Neural cell (in vitro differentiated cells): ENCODE measurements around the gene ZBTB42. TPM values are rescaled to one million over a fixed set of nuclear protein-coding genes. Genes with fewer than 3 reads are reported as not detected.

ENCODE experiments used
- H2AFZ ChIP-seq: fragments of 200-600, 300-800 bp; sonication (generic), shearing (Covaris generic); 2 replicates; pipeline ENCODE4 v1.6.0; 2014; ENCODE audit warnings: low read depth, mild to moderate bottlenecking, antibody characterized with exemption, low read length, moderate library complexity
- H3F3A ChIP-seq: fragments of 200-600 bp; shearing (Covaris generic); 2 replicates; pipeline ENCODE4 v1.6.1; 2016; ENCODE audit warnings: mild to moderate bottlenecking, moderate library complexity, mixed read lengths, antibody characterized with exemption, low read length; ENCODE audit not compliant: insufficient read depth, poor library complexity, severe bottlenecking
- H3K27ac ChIP-seq: fragments of 200-600, 300-800 bp; sonication (generic), shearing (Covaris generic); 2 replicates; pipeline ENCODE4 v1.5.1; 2014; ENCODE audit warnings: mild to moderate bottlenecking, low read length, moderate library complexity
- H3K27me3 ChIP-seq: fragments of 300-800, 200-600 bp; sonication (generic), shearing (Covaris generic); 2 replicates; pipeline ENCODE4 v1.6.0; 2014; ENCODE audit warnings: mild to moderate bottlenecking, low read depth, low read length, moderate library complexity; ENCODE audit not compliant: insufficient read depth
- H3K36me3 ChIP-seq: fragments of 300-800, 200-600 bp; sonication (generic), shearing (Covaris generic); 2 replicates; pipeline ENCODE4 v1.5.1; 2014; ENCODE audit warnings: mild to moderate bottlenecking, antibody characterized with exemption, low read length, moderate library complexity; ENCODE audit not compliant: insufficient read depth
- H3K4me2 ChIP-seq: fragments of 300-800, 200-600 bp; sonication (generic), shearing (Covaris generic); 2 replicates; pipeline ENCODE4 v1.6.0; 2014; ENCODE audit warnings: mild to moderate bottlenecking, low read length
- H3K4me3 ChIP-seq: fragments of 300-800, 200-600 bp; sonication (generic), shearing (Covaris generic); 2 replicates; pipeline ENCODE4 v1.5.1; 2014; ENCODE audit warnings: mild to moderate bottlenecking, low read length, moderate library complexity
- H3K79me2 ChIP-seq: fragments of 200-600 bp; shearing (Covaris generic); replicated peaks from 2 replicates; pipeline ENCODE4 v1.6.0; 2014; ENCODE audit warnings: mild to moderate bottlenecking, low read length, moderate library complexity; ENCODE audit not compliant: insufficient read depth
- H3K9ac ChIP-seq: fragments of 300-800, 200-600 bp; sonication (generic), shearing (Covaris generic); 2 replicates; pipeline ENCODE4 v1.6.1; 2016; ENCODE audit warnings: mild to moderate bottlenecking, low read length, mixed read lengths
- H3K9me2 ChIP-seq: fragments of 200-600 bp; shearing (Covaris generic); 2 replicates; pipeline ENCODE4 v1.6.1; 2016; ENCODE audit warnings: mild to moderate bottlenecking, low read length, mixed read lengths; ENCODE audit not compliant: insufficient read depth
- H3K9me3 ChIP-seq: fragments of 200-600, 300-800 bp; sonication (generic), shearing (Covaris generic); 2 replicates; pipeline ENCODE4 v1.6.1; 2016; ENCODE audit warnings: mild to moderate bottlenecking, mixed run types, low read length, moderate library complexity, mixed read lengths
- H4K20me1 ChIP-seq: fragments of 200-600 bp; shearing (Covaris generic); 2 replicates; pipeline ENCODE4 v1.6.1; 2016; ENCODE audit warnings: mild to moderate bottlenecking, mixed run types; ENCODE audit not compliant: insufficient read depth
- CTCF ChIP-seq: fragments of 450-650 bp; IDR thresholded peaks from 2 replicates; pipeline ENCODE4 v1.5.1; 2014; ENCODE audit warnings: antibody characterized with exemption, mild to moderate bottlenecking, moderate library complexity; ENCODE audit not compliant: poor library complexity, severe bottlenecking
- EP300 ChIP-seq: fragments of 450-650 bp; conservative IDR thresholded peaks from 2 replicates; pipeline ENCODE4 v1.6.1; 2014; ENCODE audit warnings: antibody characterized with exemption, mild to moderate bottlenecking, moderate library complexity; ENCODE audit not compliant: poor library complexity, severe bottlenecking
- EZH2 ChIP-seq: fragments of 200-600, 300-800 bp; shearing (Covaris generic), sonication (generic); IDR thresholded peaks from 2 replicates; pipeline ENCODE4 v1.6.1; 2014; ENCODE audit warnings: antibody characterized with exemption, low read length, borderline replicate concordance, mild to moderate bottlenecking; ENCODE audit not compliant: insufficient read depth, poor library complexity, severe bottlenecking
- MXI1 ChIP-seq: fragments of 450-650 bp; conservative IDR thresholded peaks from 2 replicates; pipeline ENCODE4 v1.6.1; 2014; ENCODE audit warnings: antibody characterized with exemption, mild to moderate bottlenecking; ENCODE audit not compliant: poor library complexity, severe bottlenecking
- POLR2AphosphoS5 ChIP-seq: IDR thresholded peaks from 2 replicates; pipeline ENCODE4 v1.6.1; 2012
- RAD21 ChIP-seq: fragments of 450-650 bp; conservative IDR thresholded peaks from 2 replicates; pipeline ENCODE4 v1.6.1; 2014; ENCODE audit warnings: antibody characterized with exemption, mild to moderate bottlenecking, moderate library complexity
- REST ChIP-seq: IDR thresholded peaks from 2 replicates; pipeline ENCODE4 v1.6.1; 2012; ENCODE audit warnings: borderline replicate concordance
- SMC3 ChIP-seq: fragments of 450-650 bp; conservative IDR thresholded peaks from 2 replicates; pipeline ENCODE4 v1.6.1; 2014; ENCODE audit warnings: antibody characterized with exemption, mild to moderate bottlenecking, moderate library complexity; ENCODE audit not compliant: poor library complexity
- TAF1 ChIP-seq: IDR thresholded peaks from 2 replicates; pipeline ENCODE4 v1.6.1; 2012; ENCODE audit warnings: low read depth
- polyA plus RNA-seq: library from polyadenylated mRNA; depleted of rRNA; stranded (reverse); fragments of >200 nt; gene quantifications from 2 replicates; pipeline ENCODE4 v1.2.3, GENCODE V29; 2014

ZBTB42 gene
- polyA plus RNA-seq, 1 donor from 2014 or later: not detected

GRCh38 chr14:104781271-104782077, 19.4 kb upstream of the ZBTB42 start:
- Histone ChIP-seq H3K9me3 (no peaks in the 10 kb centered on the region), H3K27ac (no peak overlapping the region), H3K79me2 (no peaks in the 10 kb centered on the region), H3F3A (no peaks in the 10 kb centered on the region), H3K4me2 (no peak overlapping the region), H2AFZ (no peak overlapping the region), H3K36me3 (no peaks in the 10 kb centered on the region), H3K9ac (no peak overlapping the region), H3K27me3 (no peaks in the 10 kb centered on the region), H3K9me2 (no peaks in the 10 kb centered on the region), H3K4me3 (no peak overlapping the region), H4K20me1 (no peaks in the 10 kb centered on the region)
- TF ChIP-seq RAD21: no peak
- TF ChIP-seq TAF1: no peak
- no peak for TF ChIP-seq EP300
- TF ChIP-seq REST: no peak
- TF ChIP-seq CTCF: no peak

GRCh38 chr14:104782086-104782807, 18.7 kb upstream of the ZBTB42 start:
- Histone ChIP-seq H3K9me3 (no peaks in the 10 kb centered on the region), H4K20me1 (no peaks in the 10 kb centered on the region), H3K4me2 (no peak overlapping the region), H3K27me3 (no peaks in the 10 kb centered on the region), H3K9ac (no peak overlapping the region), H3F3A (no peaks in the 10 kb centered on the region), H3K9me2 (no peaks in the 10 kb centered on the region), H3K4me3 (no peak overlapping the region), H2AFZ (no peak overlapping the region), H3K79me2 (no peaks in the 10 kb centered on the region), H3K27ac (no peak overlapping the region), H3K36me3 (no peaks in the 10 kb centered on the region)
- TF ChIP-seq REST (no peak), EP300 (no peak), TAF1 (no peak), MXI1 (no peak), SMC3 (no peak), CTCF (no peak), EZH2 (no peak), RAD21 (no peak), POLR2AphosphoS5 (no peak)
